ENCODE results near the gene CIDEB. TPM values are rescaled to one million over a fixed set of nuclear protein-coding genes. Genes with fewer than 3 reads are reported as not detected.
A peak's percentile ranks its signal among the peaks of the same experiment; 100 is the strongest.

Gene CIDEB
- total RNA-seq, 1 donor from 2014 or later: 3.9 TPM

DNA sequence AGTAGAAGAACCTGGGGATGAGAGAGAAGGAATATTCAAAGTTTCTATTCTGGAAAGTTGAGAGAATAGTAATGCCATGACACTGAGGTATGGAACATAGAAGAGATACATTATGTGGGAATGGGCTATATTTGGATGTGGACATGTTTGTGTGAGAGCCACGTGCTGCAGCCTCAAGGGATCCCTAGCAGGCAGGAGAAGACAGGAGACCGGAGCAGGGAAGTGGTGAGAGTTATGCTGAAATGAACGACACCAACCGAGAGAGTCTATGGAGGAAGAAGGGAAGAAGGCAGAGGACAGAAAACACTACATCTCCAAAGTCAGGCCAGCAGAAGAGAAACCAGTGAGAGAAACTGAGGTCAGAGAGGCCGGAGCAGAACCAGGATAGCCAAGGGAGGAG, 42.0 kb upstream of the CIDEB start:
- FAIRE-seq: no peak
- no peak for DNase-seq (ENCODE audit: low read depth)
- Histone ChIP-seq H3K27me3 (ENCODE audit: control insufficient read depth, insufficient read depth, low read length) (no peaks in the 10 kb centered on the region), H3K36me3 (ENCODE audit: control insufficient read depth, insufficient read depth, low read length) (no peaks in the 10 kb centered on the region), H3K4me3 (ENCODE audit: low read depth, low read length) (no peak overlapping the region)
- TF ChIP-seq, protein P1, sequence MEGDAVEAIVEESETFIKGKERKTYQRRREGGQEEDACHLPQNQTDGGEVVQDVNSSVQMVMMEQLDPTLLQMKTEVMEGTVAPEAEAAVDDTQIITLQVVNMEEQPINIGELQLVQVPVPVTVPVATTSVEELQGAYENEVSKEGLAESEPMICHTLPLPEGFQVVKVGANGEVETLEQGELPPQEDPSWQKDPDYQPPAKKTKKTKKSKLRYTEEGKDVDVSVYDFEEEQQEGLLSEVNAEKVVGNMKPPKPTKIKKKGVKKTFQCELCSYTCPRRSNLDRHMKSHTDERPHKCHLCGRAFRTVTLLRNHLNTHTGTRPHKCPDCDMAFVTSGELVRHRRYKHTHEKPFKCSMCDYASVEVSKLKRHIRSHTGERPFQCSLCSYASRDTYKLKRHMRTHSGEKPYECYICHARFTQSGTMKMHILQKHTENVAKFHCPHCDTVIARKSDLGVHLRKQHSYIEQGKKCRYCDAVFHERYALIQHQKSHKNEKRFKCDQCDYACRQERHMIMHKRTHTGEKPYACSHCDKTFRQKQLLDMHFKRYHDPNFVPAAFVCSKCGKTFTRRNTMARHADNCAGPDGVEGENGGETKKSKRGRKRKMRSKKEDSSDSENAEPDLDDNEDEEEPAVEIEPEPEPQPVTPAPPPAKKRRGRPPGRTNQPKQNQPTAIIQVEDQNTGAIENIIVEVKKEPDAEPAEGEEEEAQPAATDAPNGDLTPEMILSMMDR (IDR thresholded peaks at IDR 0.05; ENCODE audit: insufficient read depth, low read length, severe bottlenecking): no peak

GRCh38 chr14:24348186-24348585, 40.4 kb upstream of the CIDEB start:
- FAIRE-seq (no peak), DNase-seq (ENCODE audit: low read depth) (peak; percentile 64)
- no peaks in the 10 kb centered on the region for H3K36me3 ChIP-seq (ENCODE audit: control insufficient read depth, insufficient read depth, low read length)
- no peak overlapping the region for H3K4me3 ChIP-seq (ENCODE audit: low read depth, low read length)
- TF ChIP-seq, protein P1 (IDR thresholded peaks at IDR 0.05; ENCODE audit: insufficient read depth, low read length, severe bottlenecking): no peak
- no peaks in the 10 kb centered on the region for H3K27me3 ChIP-seq (ENCODE audit: control insufficient read depth, insufficient read depth, low read length)

DNA sequence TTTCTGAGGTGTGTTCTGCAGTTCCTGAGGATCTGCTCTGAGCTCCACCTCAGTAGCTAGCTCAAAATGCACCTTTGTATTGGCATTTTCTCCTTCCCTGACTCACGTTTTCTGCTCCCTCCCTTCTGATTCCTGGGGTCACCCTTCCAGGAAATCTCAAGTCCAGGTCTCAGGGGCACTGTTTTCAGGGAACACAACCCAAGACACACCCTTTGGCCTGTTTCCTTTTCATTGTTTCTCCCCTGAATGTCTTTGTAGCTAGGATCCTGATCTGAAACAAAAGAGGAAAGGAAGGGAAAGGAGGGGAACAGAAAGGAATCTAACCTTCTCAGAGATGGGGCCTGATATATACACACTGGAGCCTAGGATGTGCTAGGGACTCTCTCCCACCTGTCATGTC, 39.4 kb upstream of the CIDEB start:
- no peaks in the 10 kb centered on the region for H3K36me3 ChIP-seq (ENCODE audit: control insufficient read depth, insufficient read depth, low read length)
- no peak for DNase-seq (ENCODE audit: low read depth)
- FAIRE-seq: no peak
- TF ChIP-seq, protein P1 (IDR thresholded peaks at IDR 0.05; ENCODE audit: insufficient read depth, low read length, severe bottlenecking): no peak
- H3K27me3 ChIP-seq (ENCODE audit: control insufficient read depth, insufficient read depth, low read length): no peaks in the 10 kb centered on the region
- no peak overlapping the region for H3K4me3 ChIP-seq (ENCODE audit: low read depth, low read length)

DNA sequence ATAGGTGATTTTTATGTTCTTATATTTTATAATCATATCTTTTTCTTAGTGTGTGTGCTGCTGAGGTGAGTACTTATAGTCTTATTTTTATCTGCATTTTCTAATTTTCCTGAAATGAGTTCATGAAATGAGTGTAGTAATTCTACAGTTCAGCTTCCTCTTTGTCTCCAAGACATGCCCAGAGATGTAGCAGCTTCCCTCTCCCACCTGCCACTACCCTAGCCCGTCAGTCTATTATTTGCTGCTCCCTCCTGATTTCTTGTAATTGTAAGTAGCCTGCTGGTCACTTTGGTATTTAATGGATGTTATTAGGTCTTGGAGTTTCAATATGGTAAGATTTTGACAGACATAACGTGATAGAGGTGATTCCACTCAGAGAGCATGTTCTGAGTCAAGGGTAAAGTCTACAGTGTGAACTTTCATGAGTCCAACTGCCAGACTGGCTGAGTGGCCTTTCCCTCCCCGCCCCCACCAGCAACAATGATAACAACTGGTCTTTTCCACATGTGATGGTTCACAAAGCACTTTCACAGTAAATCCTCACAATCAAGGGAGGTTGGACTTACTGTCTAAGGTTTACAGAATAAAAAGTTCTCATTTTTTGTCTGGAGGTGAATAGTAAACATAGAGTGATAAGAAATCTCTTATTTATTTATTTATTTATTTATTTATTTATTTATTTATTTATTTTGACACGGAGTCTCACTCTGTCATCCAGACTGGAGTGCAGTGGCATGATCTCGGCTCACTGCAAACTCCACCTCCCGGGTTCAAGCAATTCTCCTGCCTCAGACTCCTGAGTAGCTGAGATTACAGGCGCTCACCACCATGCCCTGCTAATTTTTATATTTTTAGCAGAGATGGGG, 36.3 kb upstream of the CIDEB start:
- no peaks in the 10 kb centered on the region for H3K36me3 ChIP-seq (ENCODE audit: control insufficient read depth, insufficient read depth, low read length)
- TF ChIP-seq, protein P1 (IDR thresholded peaks at IDR 0.05; ENCODE audit: insufficient read depth, low read length, severe bottlenecking): no peak
- FAIRE-seq (no peak), DNase-seq (ENCODE audit: low read depth) (no peak)
- no peaks in the 10 kb centered on the region for H3K27me3 ChIP-seq (ENCODE audit: control insufficient read depth, insufficient read depth, low read length)
- H3K4me3 ChIP-seq (ENCODE audit: low read depth, low read length): no peak overlapping the region

DNA sequence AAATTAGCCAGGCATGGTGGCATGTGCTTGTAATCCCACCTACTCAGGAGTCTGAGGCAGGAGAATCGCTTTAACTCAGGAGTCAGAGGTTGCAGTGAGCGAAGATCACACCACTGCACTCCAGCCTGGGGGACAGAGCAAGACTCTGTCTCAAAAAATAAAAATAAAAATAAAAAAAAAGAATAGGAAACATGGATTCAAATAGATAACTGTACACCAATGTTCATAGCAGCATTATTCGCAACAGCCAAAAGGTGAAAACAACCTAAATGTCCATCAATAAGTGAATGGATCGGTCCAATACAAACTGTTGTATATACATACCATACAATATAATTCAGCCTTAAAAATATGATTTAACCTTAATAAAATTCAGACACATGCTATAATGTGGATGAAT, 35.1 kb upstream of the CIDEB start:
- Histone ChIP-seq H3K4me3 (ENCODE audit: low read depth, low read length) (no peak overlapping the region), H3K27me3 (ENCODE audit: control insufficient read depth, insufficient read depth, low read length) (no peaks in the 10 kb centered on the region), H3K36me3 (ENCODE audit: control insufficient read depth, insufficient read depth, low read length) (peaks cover 2% of the 10 kb centered on the region)
- FAIRE-seq (no peak), DNase-seq (ENCODE audit: low read depth) (no peak)
- TF ChIP-seq, protein P1 (IDR thresholded peaks at IDR 0.05; ENCODE audit: insufficient read depth, low read length, severe bottlenecking): no peak
